NCI-H446 treated with DMSO at 0.1 percent for 48 hours (cell line): ENCODE data around the gene ADPGK.
A peak's percentile ranks its signal among the peaks of the same experiment; 100 is the strongest.
"Not testable (repeated sequence)": the region's sequence is repeated elsewhere in the genome, so short reads cannot be mapped to it uniquely, and the experiment has no call there.

Experiments
- DNase-seq: peaks from one replicate; lab custom pipeline; 2025; lab: John Stamatoyannopoulos, UW

The ADPGK gene

DNA sequence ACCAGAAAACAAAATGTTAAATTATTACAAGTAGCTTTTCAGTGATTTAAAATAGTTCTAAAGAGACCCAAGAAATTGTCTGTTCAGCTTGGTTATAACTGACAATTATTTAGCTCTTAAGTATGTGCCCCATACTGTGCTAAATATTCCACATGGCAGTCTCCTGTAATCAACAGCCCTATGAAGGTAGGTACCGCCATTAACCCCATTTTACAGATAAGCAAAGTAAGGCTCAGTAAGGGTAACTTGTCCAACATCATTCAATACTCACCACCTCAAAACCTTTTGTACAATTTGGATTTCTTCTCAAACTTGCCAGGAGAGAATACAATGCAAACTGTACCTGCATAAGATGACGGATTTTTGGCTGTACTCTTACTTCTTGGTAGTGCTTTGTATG, 33.9 kb downstream of the ADPGK start:
- no peak for DNase-seq

DNA sequence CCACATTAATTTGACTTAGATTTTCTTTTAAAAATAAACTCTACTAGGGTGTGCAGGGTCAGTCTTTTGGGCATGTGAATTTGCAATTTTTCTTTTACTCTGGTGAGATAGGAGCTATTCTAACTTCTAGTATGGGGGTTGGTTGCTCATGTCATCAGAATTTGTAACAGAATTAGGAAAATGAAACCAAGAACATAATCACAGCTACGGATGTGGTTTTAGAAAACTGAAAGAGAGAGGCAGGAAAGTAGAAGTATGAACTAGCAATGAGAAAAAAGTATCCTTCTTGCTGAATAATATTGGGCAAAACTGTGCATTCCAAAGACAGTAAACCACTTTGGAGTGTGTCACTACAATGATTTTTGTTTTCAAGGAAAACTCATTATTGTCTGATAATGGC, 43.3 kb downstream of the ADPGK start:
- DNase-seq: no peak

DNA sequence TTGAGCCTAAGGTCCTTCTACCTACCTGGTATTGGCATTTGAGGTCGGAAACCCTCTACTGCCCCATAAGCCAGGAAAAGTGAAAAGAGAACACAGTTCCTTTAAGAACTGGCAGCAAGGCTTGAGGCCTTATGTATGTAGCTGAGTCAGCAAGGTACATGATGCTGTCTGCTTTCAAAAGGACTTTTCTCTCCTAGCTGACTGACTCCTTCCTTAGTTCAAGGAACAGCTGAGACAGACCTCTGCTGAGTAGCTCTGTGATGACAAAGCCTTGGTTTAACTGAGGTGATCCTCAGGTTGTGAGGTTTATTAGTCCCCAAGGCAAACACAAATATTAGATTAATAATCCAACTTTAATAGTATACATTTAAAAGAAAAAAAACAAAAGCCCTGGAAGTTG, 45.8 kb downstream of the ADPGK start:
- no peak for DNase-seq

DNA sequence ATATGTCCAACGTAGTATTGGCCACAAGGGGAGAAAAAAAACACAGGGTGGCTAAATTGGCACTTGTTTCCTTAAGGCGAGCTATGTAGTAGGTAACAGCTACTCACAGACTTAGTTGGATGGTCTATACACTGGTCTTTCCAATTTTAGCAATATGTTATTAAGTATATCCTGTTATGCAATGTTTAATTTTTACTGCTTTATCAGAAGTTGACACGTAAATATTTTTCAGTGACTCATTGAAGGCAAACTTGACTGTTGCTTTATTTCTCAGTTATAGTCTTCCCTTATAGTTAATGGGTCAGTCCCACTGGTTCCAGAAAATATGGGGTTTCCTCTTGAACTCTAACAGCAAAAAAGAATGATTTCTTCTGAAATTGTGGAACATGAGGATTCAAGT, 46.5 kb downstream of the ADPGK start:
- DNase-seq: no peak

DNA sequence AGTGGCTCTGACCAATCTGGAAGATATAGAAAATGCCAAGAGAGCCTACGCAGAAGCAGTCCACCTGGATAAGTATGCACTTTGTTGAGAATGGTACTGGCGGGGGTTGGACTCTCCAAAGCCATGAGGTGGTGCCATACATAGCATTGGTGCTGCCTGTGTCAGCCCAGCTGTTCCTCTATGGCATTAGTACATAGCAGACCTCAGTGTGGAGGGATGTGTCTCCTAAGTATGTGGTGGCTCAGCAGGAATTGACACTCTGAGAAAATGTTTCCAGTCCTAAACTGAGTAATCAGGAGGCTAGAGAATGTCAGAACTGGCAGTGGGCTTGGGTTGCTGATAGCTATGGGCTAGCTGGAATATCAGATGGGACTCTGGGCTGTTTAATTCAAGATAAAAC, 48.4 kb downstream of the ADPGK start:
- DNase-seq: no peak

DNA sequence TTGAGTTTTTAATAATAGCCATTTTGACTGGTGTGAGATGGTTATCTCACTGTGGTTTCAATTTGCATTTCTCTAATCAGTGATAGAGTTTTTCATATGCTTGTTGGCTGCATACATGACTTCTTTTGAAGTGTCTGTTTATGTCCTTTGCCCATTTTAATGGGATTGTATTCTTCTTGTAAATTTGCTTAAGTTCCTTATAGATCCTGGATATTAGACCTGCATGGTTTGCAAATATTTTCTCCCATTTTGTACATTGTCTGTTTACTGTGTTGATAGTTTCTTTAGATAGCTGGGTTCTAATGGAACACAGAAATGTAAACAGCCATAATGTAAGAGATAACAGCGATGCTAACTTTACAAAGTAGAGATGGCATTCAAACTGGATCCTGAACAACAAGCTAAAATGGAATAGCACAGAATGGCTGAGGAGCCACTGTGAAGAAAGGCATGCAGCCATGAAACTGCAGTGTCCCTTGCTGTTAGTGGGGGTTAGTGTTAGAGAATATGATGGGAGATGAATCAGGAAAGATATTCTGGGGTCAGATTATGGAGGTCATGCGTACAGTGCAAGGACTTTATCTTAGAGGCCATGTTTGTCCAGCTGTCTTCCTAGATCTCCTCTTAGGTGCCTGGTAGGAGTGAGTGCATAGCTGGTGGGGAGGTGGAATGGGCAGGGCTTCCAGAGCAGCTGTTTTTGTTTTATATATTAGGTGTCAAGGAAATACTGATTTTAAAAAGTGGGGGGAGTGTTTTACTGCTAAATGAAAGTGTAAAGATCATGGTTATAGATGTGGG, 49.4 kb downstream of the ADPGK start:
- no peak for DNase-seq

DNA sequence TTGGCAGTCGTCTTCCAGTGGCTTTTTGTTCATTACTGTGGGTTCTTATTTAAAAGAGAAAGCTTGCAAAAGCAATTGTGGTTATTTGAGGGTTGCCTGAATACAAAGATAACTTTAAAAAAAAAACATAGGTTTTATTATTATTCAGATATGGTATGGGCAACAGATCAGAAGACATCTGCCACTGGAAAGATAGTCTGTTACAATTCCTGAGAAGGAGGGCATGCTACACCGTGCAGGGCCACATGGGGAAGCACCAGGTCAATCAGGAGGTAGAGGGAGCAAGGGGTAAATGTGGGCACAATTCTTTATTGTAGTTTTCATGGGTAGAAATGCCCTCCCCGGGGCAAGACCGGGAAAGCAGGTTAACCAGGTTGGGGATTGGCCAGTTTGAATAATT, 51.0 kb downstream of the ADPGK start:
- no peak for DNase-seq

DNA sequence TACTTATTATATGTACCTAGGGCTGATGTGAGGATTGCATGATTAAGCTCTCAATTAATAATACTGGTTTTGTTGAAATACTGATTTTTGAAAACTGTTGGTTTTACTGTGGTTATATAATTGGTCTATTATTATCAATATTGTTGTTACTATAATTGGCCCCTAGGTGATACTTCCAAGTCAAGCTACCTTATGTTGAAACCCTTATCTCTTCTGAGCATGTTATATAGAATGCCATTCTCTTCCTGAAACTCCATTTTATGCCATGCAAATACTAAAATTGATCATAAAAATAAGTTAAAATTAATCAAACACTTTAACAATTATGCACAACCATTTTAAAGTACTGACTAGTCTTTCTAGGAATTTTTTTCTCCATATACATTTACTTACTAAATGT, 51.5 kb downstream of the ADPGK start:
- DNase-seq: no peak

DNA sequence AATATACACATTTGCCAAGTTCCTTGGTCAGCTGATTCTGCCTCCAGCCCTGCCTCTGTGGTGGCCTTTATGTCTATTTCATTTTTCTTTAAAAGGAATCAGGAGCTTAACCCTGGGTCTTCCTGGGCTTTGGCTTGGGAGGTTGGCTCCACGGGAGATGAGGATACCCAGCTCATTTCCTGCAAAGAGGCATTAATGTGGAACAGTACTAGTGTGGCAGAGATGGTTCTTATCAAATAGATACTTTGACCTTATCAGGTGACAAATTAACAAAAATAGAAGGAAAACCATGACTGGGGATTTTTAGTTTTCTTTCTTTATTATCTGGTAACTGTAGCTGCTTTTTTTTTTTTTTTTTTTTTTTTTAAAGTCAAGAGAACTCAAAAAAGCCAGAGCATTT, 54.7 kb downstream of the ADPGK start:
- no peak for DNase-seq

DNA sequence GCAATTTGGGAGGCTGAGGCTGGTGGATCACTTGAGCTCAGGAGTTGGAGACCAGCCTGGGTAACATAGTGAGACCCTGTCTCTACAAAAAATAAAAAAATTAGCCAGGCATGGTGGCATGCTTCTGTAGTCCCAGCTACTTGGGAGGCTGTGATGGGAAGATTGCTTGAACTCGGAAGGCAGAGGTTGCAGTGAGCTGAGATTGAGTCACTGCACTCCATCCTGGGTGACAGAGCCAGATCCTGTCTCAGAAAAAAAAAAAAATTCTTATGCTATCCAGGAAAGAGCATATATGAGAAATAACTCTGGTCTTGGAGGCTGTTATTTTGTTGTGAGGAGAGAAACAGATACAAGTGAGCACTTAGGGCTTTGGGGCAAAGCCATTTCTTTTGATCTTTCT, 55.3 kb downstream of the ADPGK start:
- DNase-seq: not testable (repeated sequence)

DNA sequence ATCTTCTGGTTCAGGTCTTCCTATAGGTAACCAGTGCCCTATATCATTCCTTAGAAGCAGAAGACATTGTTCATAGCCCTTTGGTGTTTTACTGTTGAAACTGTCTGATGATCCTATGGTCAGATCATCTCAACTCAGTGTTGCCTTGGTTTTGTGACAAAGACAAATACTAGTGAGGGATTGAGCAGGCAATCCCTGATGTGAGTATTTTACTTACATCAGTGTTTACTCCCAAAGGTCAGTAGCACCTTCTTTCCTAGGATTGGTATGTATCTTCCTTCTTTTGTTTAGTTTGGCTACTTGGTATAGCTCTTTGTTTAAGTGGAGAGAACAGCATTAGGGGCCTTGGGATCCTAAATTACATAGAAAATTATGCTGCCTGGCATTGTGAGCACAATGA, 56.4 kb downstream of the ADPGK start:
- no peak for DNase-seq

DNA sequence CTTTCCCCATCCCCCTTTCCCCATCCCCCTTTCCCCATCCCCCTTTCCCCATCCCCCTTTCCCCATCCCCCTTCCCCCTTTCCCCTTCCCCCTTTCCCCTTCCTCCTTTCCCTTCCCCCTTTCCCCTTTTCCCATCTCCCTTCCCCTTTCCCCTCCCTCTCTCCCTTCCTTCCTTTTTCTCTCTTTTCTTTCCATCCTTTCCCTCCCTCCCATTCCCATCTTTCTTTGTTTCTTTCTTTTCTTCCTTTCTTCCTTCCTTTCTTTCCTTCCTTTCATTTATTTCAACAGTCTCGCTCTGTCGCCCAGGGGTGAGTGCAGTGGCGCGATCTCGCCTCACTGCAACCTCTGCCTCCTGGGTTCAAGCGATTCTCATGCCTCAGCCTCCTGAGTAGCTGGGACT, 57.7 kb downstream of the ADPGK start:
- not testable (repeated sequence) for DNase-seq

DNA sequence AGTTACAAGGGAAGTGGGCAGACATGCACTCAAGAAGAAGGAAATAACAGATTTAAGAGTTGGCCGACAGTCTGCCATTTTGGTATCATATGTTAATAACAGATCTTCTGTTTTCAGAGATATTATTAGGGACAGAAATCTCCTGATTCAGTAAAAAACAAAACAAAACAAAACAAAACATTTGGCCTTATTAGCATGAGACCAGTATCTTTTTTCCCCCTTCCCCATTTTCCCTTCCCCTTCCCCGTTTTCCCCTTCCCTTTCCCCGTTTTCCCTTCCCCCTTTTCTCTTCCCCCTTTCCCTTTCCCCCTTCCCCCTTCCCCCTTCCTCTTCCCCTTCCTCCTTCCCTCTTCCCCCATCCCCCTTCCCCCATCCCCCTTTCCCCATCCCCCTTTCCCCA, 58.1 kb downstream of the ADPGK start:
- DNase-seq: no peak

DNA sequence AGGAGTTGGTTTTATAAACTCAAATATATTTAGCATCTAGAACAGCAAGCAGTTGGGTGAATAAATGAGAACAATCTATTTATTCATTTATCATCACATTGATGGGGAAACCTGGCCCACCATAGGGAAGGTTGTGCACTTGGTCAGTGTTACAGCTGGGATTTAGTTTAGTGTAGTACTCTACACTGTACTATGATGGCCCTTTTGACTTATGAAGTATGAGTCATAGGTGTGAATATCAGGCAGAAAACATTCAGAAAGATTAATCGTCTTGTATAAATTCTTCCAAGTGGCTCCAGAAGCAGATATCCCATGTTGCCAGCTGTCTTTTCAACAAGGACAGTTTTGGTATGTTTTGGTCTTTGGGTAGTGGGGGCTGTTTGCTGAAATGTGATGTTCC, 59.5 kb downstream of the ADPGK start:
- no peak for DNase-seq

DNA sequence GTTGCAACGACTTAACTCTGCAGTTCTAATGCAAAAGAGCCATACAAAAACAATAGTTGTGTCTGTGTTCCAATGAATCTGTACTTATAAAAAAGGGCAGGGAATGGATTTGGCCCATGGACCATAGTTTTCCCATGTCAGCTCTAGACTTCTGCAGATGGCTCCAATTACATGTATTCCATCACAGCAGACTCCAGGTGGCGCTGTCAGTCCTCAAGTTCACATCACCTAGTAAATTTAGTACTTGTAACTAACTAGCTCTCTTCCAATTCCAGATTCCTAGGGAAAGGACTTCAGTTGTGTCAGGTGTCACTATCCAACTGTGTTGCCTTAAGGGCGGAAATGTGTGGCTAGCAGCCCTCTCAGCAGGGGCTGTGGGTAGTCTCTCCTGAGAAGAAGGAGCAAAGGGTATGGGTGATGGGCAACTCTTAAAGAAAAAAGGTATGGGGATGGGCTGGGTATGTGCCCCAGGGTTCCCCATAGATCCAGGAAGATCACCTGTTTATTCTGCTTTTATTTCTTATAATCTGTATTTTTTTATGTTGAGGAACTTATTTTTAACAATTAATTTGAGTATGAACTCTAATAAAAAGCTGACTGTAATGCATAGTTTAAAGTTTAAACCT, 61.4 kb downstream of the ADPGK start:
- DNase-seq: peak; percentile 31

DNA sequence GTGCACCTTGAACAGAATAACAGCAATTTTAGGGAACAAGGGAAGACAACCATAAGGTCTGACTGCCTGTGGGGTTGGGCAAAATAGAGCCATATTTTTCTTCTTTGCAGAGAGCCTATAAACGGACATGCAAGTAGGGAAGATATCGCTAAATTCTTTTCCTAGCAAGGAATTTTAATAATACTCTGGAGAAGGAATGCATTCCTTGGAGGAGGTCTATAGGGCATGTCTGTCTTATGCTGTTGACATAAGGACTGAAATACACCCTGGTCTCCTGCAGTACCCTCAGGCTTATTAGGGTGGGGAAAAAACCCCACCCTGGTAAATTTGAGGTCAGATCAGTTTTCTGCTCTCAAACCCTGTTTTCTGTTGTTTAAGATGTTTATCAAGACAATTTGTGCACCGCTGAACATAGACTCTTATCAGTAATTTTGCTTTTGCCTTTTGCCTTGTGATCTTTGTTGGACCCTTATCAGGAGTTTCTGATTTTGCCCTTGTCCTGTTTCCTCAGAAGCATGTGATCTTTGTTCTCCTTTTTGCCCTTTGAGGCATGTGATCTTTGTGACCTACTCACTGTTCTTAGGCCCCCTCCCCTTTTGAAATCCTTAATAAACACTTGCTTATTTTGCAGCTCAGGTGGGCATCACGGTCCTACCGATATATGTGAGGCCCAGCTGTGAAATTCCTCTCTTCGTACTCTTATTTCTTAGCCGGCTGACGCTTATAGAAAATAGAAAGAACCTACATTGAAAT, 74.8 kb downstream of the ADPGK start:
- DNase-seq: not testable (repeated sequence)

DNA sequence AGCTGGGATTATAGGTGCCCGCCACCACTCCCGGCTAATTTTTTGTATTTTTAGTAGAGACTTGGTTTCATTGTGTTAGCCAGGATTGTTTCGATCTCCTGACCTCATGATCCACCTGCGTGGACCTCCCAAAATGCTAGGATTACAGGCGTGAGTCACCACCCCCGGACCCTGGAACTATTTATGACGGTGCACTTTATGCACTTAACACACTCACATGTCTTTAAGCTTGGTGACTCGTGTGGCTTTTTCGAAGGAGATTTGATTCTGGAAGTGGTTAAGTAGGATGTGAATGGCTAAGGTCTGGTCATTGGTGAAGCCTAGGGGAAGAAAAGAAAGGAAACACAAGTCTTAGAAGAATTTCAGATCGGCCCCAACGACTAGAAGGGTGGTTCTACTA, 77.3 kb downstream of the ADPGK start:
- DNase-seq: no peak
